Neural cell (in vitro differentiated cells): Measurements from ENCODE around the gene ZDHHC7. TPM values are rescaled to one million over a fixed set of nuclear protein-coding genes. Genes with fewer than 3 reads are reported as not detected.

Experiments used
- H2AFZ ChIP-seq: fragments of 200-600, 300-800 bp; sonication (generic), shearing (Covaris generic); 2 replicates; pipeline ENCODE4 v1.6.0; 2014; ENCODE audit warnings: low read depth, mild to moderate bottlenecking, antibody characterized with exemption, low read length, moderate library complexity
- H3F3A ChIP-seq: fragments of 200-600 bp; shearing (Covaris generic); 2 replicates; pipeline ENCODE4 v1.6.1; 2016; ENCODE audit warnings: mild to moderate bottlenecking, moderate library complexity, mixed read lengths, antibody characterized with exemption, low read length; ENCODE audit not compliant: insufficient read depth, poor library complexity, severe bottlenecking
- H3K27ac ChIP-seq: fragments of 200-600, 300-800 bp; sonication (generic), shearing (Covaris generic); 2 replicates; pipeline ENCODE4 v1.5.1; 2014; ENCODE audit warnings: mild to moderate bottlenecking, low read length, moderate library complexity
- H3K27me3 ChIP-seq: fragments of 300-800, 200-600 bp; sonication (generic), shearing (Covaris generic); 2 replicates; pipeline ENCODE4 v1.6.0; 2014; ENCODE audit warnings: mild to moderate bottlenecking, low read depth, low read length, moderate library complexity; ENCODE audit not compliant: insufficient read depth
- H3K36me3 ChIP-seq: fragments of 300-800, 200-600 bp; sonication (generic), shearing (Covaris generic); 2 replicates; pipeline ENCODE4 v1.5.1; 2014; ENCODE audit warnings: mild to moderate bottlenecking, antibody characterized with exemption, low read length, moderate library complexity; ENCODE audit not compliant: insufficient read depth
- H3K4me2 ChIP-seq: fragments of 300-800, 200-600 bp; sonication (generic), shearing (Covaris generic); 2 replicates; pipeline ENCODE4 v1.6.0; 2014; ENCODE audit warnings: mild to moderate bottlenecking, low read length
- H3K4me3 ChIP-seq: fragments of 300-800, 200-600 bp; sonication (generic), shearing (Covaris generic); 2 replicates; pipeline ENCODE4 v1.5.1; 2014; ENCODE audit warnings: mild to moderate bottlenecking, low read length, moderate library complexity
- H3K79me2 ChIP-seq: fragments of 200-600 bp; shearing (Covaris generic); replicated peaks from 2 replicates; pipeline ENCODE4 v1.6.0; 2014; ENCODE audit warnings: mild to moderate bottlenecking, low read length, moderate library complexity; ENCODE audit not compliant: insufficient read depth
- H3K9ac ChIP-seq: fragments of 300-800, 200-600 bp; sonication (generic), shearing (Covaris generic); 2 replicates; pipeline ENCODE4 v1.6.1; 2016; ENCODE audit warnings: mild to moderate bottlenecking, low read length, mixed read lengths
- H3K9me2 ChIP-seq: fragments of 200-600 bp; shearing (Covaris generic); 2 replicates; pipeline ENCODE4 v1.6.1; 2016; ENCODE audit warnings: mild to moderate bottlenecking, low read length, mixed read lengths; ENCODE audit not compliant: insufficient read depth
- H3K9me3 ChIP-seq: fragments of 200-600, 300-800 bp; sonication (generic), shearing (Covaris generic); 2 replicates; pipeline ENCODE4 v1.6.1; 2016; ENCODE audit warnings: mild to moderate bottlenecking, mixed run types, low read length, moderate library complexity, mixed read lengths
- H4K20me1 ChIP-seq: fragments of 200-600 bp; shearing (Covaris generic); 2 replicates; pipeline ENCODE4 v1.6.1; 2016; ENCODE audit warnings: mild to moderate bottlenecking, mixed run types; ENCODE audit not compliant: insufficient read depth
- CTCF ChIP-seq: fragments of 450-650 bp; IDR thresholded peaks from 2 replicates; pipeline ENCODE4 v1.5.1; 2014; ENCODE audit warnings: antibody characterized with exemption, mild to moderate bottlenecking, moderate library complexity; ENCODE audit not compliant: poor library complexity, severe bottlenecking
- EP300 ChIP-seq: fragments of 450-650 bp; conservative IDR thresholded peaks from 2 replicates; pipeline ENCODE4 v1.6.1; 2014; ENCODE audit warnings: antibody characterized with exemption, mild to moderate bottlenecking, moderate library complexity; ENCODE audit not compliant: poor library complexity, severe bottlenecking
- EZH2 ChIP-seq: fragments of 200-600, 300-800 bp; shearing (Covaris generic), sonication (generic); IDR thresholded peaks from 2 replicates; pipeline ENCODE4 v1.6.1; 2014; ENCODE audit warnings: antibody characterized with exemption, low read length, borderline replicate concordance, mild to moderate bottlenecking; ENCODE audit not compliant: insufficient read depth, poor library complexity, severe bottlenecking
- MXI1 ChIP-seq: fragments of 450-650 bp; conservative IDR thresholded peaks from 2 replicates; pipeline ENCODE4 v1.6.1; 2014; ENCODE audit warnings: antibody characterized with exemption, mild to moderate bottlenecking; ENCODE audit not compliant: poor library complexity, severe bottlenecking
- POLR2AphosphoS5 ChIP-seq: IDR thresholded peaks from 2 replicates; pipeline ENCODE4 v1.6.1; 2012
- RAD21 ChIP-seq: fragments of 450-650 bp; conservative IDR thresholded peaks from 2 replicates; pipeline ENCODE4 v1.6.1; 2014; ENCODE audit warnings: antibody characterized with exemption, mild to moderate bottlenecking, moderate library complexity
- REST ChIP-seq: IDR thresholded peaks from 2 replicates; pipeline ENCODE4 v1.6.1; 2012; ENCODE audit warnings: borderline replicate concordance
- SMC3 ChIP-seq: fragments of 450-650 bp; conservative IDR thresholded peaks from 2 replicates; pipeline ENCODE4 v1.6.1; 2014; ENCODE audit warnings: antibody characterized with exemption, mild to moderate bottlenecking, moderate library complexity; ENCODE audit not compliant: poor library complexity
- TAF1 ChIP-seq: IDR thresholded peaks from 2 replicates; pipeline ENCODE4 v1.6.1; 2012; ENCODE audit warnings: low read depth
- polyA plus RNA-seq: library from polyadenylated mRNA; depleted of rRNA; stranded (reverse); fragments of >200 nt; gene quantifications from 2 replicates; pipeline ENCODE4 v1.2.3, GENCODE V29; 2014

ZDHHC7 gene
- polyA plus RNA-seq, 1 donor from 2014 or later: 33.8 TPM

- no peak for TF ChIP-seq REST
- no peak for TF ChIP-seq MXI1
- TF ChIP-seq EP300: no peak
Measured at GRCh38 chr16:85003076-85003475, 8.3 kb downstream of the ZDHHC7 start (continued).

- H3K27me3 ChIP-seq: no peaks in the 10 kb centered on the region
- H3K9me3 ChIP-seq: no peaks in the 10 kb centered on the region
- H3F3A ChIP-seq: no peaks in the 10 kb centered on the region
- H3K9ac ChIP-seq: no peak overlapping the region
- no peaks in the 10 kb centered on the region for H3K9me2 ChIP-seq
- no peak overlapping the region for H3K4me3 ChIP-seq
- H3K79me2 ChIP-seq: peaks cover 20% of the 10 kb centered on the region
- no peak overlapping the region for H3K27ac ChIP-seq
- H2AFZ ChIP-seq: no peak overlapping the region
- H4K20me1 ChIP-seq: no peaks in the 10 kb centered on the region
- H3K36me3 ChIP-seq: no peaks in the 10 kb centered on the region
- H3K4me2 ChIP-seq: no peak overlapping the region
- TF ChIP-seq EP300: no peak
- TF ChIP-seq TAF1: no peak
- TF ChIP-seq EZH2: no peak
- TF ChIP-seq RAD21: no peak
- TF ChIP-seq REST: no peak
- TF ChIP-seq POLR2AphosphoS5: no peak
- TF ChIP-seq CTCF: no peak
- TF ChIP-seq SMC3: no peak
- TF ChIP-seq MXI1: no peak
Measured at GRCh38 chr16:85002608-85003007, 8.7 kb downstream of the ZDHHC7 start.
